Measurements from ENCODE around the gene SPOPL.
"Not testable (repeated sequence)": the region's sequence is repeated elsewhere in the genome, so short reads cannot be mapped to it uniquely, and the experiment has no call there.

The SPOPL gene

GRCh38 chr2:138523018-138523672, 21.6 kb downstream of the SPOPL start:
- not testable (repeated sequence) for DNase-seq

GRCh38 chr2:138523673-138524042, 22.1 kb downstream of the SPOPL start:
- DNase-seq, result not testable (repeated sequence)

GRCh38 chr2:138524353-138524752, 22.8 kb downstream of the SPOPL start:
- DNase-seq, result not testable (repeated sequence)

GRCh38 chr2:138531913-138532312, 30.3 kb downstream of the SPOPL start:
- no peak for DNase-seq

GRCh38 chr2:138534791-138535190, 33.2 kb downstream of the SPOPL start:
- no peak for DNase-seq

GRCh38 chr2:138536302-138536701, 34.7 kb downstream of the SPOPL start:
- DNase-seq, result no peak

- DNase-seq, result no peak
These were observed 35.2 kb downstream of the SPOPL start for GRCh38 chr2:138536740-138537139.

- DNase-seq, result no peak
These were observed 35.8 kb downstream of the SPOPL start for GRCh38 chr2:138537170-138537915.

- DNase-seq, result not testable (repeated sequence)
These were observed 42.6 kb downstream of the SPOPL start for GRCh38 chr2:138544206-138544605.

GRCh38 chr2:138548796-138549195, 47.2 kb downstream of the SPOPL start:
- DNase-seq, result no peak

GRCh38 chr2:138550172-138550571, 48.6 kb downstream of the SPOPL start:
- no peak for DNase-seq

GRCh38 chr2:138550670-138551287, 49.2 kb downstream of the SPOPL start:
- no peak for DNase-seq

GRCh38 chr2:138554123-138554522, 52.6 kb downstream of the SPOPL start:
- no peak for DNase-seq

GRCh38 chr2:138559641-138560040, 58.1 kb downstream of the SPOPL start:
- DNase-seq, result no peak

GRCh38 chr2:138564586-138565229, 63.1 kb downstream of the SPOPL start:
- DNase-seq, result no peak

GRCh38 chr2:138565230-138565598, 63.6 kb downstream of the SPOPL start:
- no peak for DNase-seq

- no peak for DNase-seq
These were observed 70.7 kb downstream of the SPOPL start for GRCh38 chr2:138572318-138572717.

- no peak for DNase-seq
These were observed 75.5 kb downstream of the SPOPL start for GRCh38 chr2:138577066-138577465.

- no peak for DNase-seq
These were observed 78.0 kb downstream of the SPOPL start for GRCh38 chr2:138579556-138579955.

- DNase-seq, result no peak
These were observed 80.3 kb downstream of the SPOPL start for GRCh38 chr2:138581909-138582308.

- no peak for DNase-seq
These were observed 88.1 kb downstream of the SPOPL start for GRCh38 chr2:138589663-138590062.

- DNase-seq, result no peak
These were observed 94.8 kb downstream of the SPOPL start for GRCh38 chr2:138596403-138596802.

Measured in nucleus accumbens (tissue), 56 donors.